Measurements from ENCODE around the gene CRYL1.

CRYL1 gene

GRCh38 chr13:20370815-20371421, 154.7 kb downstream of the CRYL1 start:
- H3K9ac ChIP-seq (ENCODE audit: low read depth, low read length, poor library complexity) = no peak overlapping the region
- no peaks in the 10 kb centered on the region for H3K36me3 ChIP-seq (replicated peaks in 1 of 2; ENCODE audit: control insufficient read depth in 2 of 2, insufficient read depth in 2 of 2, low read length in 2 of 2)
- no peak overlapping the region for H2AFZ ChIP-seq (ENCODE audit: low read length)
- H3K9me3 ChIP-seq (replicated peaks in 1 of 2; ENCODE audit: control insufficient read depth in 2 of 2, insufficient read depth in 1 of 2, low read depth in 1 of 2, low read length in 2 of 2) = no peaks in the 10 kb centered on the region
- no peak overlapping the region for H4K8ac ChIP-seq (ENCODE audit: low read depth, low read length)
- H3K4me3 ChIP-seq (ENCODE audit: low read length in 2 of 2) = no peak overlapping the region
- H2BK15ac ChIP-seq (ENCODE audit: low read length) = no peak overlapping the region
- H3K27me3 ChIP-seq (ENCODE audit: control insufficient read depth in 3 of 3, insufficient read depth in 3 of 3, low read depth in 1 of 3, low read length in 3 of 3) = no peaks in the 10 kb centered on the region
- H2BK120ac ChIP-seq (ENCODE audit: low read depth, low read length) = no peak overlapping the region
- no peaks in the 10 kb centered on the region for H3K79me1 ChIP-seq (ENCODE audit: low read depth, low read length)
- no peak overlapping the region for H2BK12ac ChIP-seq (ENCODE audit: low read length)
- H2BK5ac ChIP-seq (ENCODE audit: low read length) = no peak overlapping the region
- no peak overlapping the region for H3K14ac ChIP-seq (ENCODE audit: low read length)
- no peak overlapping the region for H3K4me2 ChIP-seq (ENCODE audit: insufficient read depth, low read length, poor library complexity, severe bottlenecking)
- no peak overlapping the region for H3K27ac ChIP-seq (replicated peaks; ENCODE audit: low read length)
- no peak overlapping the region for H4K91ac ChIP-seq (ENCODE audit: low read depth, low read length, poor library complexity)
- WGBS, 2 donors (ENCODE audit: extremely low coverage in 2 of 2, insufficient read length in 2 of 2, insufficient replicate concordance in 1 of 2) = no CpG with 5 or more reads among the region's 2 CpGs
- H3K18ac ChIP-seq (ENCODE audit: low read length) = no peak overlapping the region
- no peak for DNase-seq (ENCODE audit: low spot score)
- H3K23ac ChIP-seq (ENCODE audit: low read depth, low read length, poor library complexity) = no peak overlapping the region
- H2AK5ac ChIP-seq (ENCODE audit: low read depth, low read length) = no peak overlapping the region
- no peak overlapping the region for H3K4ac ChIP-seq (ENCODE audit: low read length)
- peaks cover 0 to 2% of the 10 kb centered on the region in 2 donors for H3K4me1 ChIP-seq (ENCODE audit: control insufficient read depth in 2 of 2, insufficient read depth in 1 of 2, low read depth in 1 of 2, low read length in 2 of 2)

GRCh38 chr13:20369886-20370361, 155.7 kb downstream of the CRYL1 start:
- H3K4me3 ChIP-seq (ENCODE audit: low read length in 2 of 2) = no peak overlapping the region
- H3K4me2 ChIP-seq (ENCODE audit: insufficient read depth, low read length, poor library complexity, severe bottlenecking) = no peak overlapping the region
- no peak overlapping the region for H2BK15ac ChIP-seq (ENCODE audit: low read length)
- no peak overlapping the region for H4K91ac ChIP-seq (ENCODE audit: low read depth, low read length, poor library complexity)
- H3K14ac ChIP-seq (ENCODE audit: low read length) = no peak overlapping the region
- WGBS, 2 donors (ENCODE audit: extremely low coverage in 2 of 2, insufficient read length in 2 of 2, insufficient replicate concordance in 1 of 2) = no CpG with 5 or more reads among the region's 8 CpGs
- no peak for DNase-seq (ENCODE audit: low spot score)
- H3K23ac ChIP-seq (ENCODE audit: low read depth, low read length, poor library complexity) = no peak overlapping the region
- H3K4ac ChIP-seq (ENCODE audit: low read length) = no peak overlapping the region
- H2BK12ac ChIP-seq (ENCODE audit: low read length) = no peak overlapping the region
- H3K27me3 ChIP-seq (ENCODE audit: control insufficient read depth in 3 of 3, insufficient read depth in 3 of 3, low read depth in 1 of 3, low read length in 3 of 3) = no peaks in the 10 kb centered on the region
- no peaks in the 10 kb centered on the region for H3K9me3 ChIP-seq (replicated peaks in 1 of 2; ENCODE audit: control insufficient read depth in 2 of 2, insufficient read depth in 1 of 2, low read depth in 1 of 2, low read length in 2 of 2)
- H3K18ac ChIP-seq (ENCODE audit: low read length) = no peak overlapping the region
- H3K79me1 ChIP-seq (ENCODE audit: low read depth, low read length) = no peaks in the 10 kb centered on the region
- no peak overlapping the region for H4K8ac ChIP-seq (ENCODE audit: low read depth, low read length)
- H2BK120ac ChIP-seq (ENCODE audit: low read depth, low read length) = no peak overlapping the region
- H3K9ac ChIP-seq (ENCODE audit: low read depth, low read length, poor library complexity) = no peak overlapping the region
- H2BK5ac ChIP-seq (ENCODE audit: low read length) = no peak overlapping the region
- H2AK5ac ChIP-seq (ENCODE audit: low read depth, low read length) = no peak overlapping the region
- H2AFZ ChIP-seq (ENCODE audit: low read length) = no peak overlapping the region
- H3K36me3 ChIP-seq (replicated peaks in 1 of 2; ENCODE audit: control insufficient read depth in 2 of 2, insufficient read depth in 2 of 2, low read length in 2 of 2) = no peaks in the 10 kb centered on the region
- no peak overlapping the region for H3K27ac ChIP-seq (replicated peaks; ENCODE audit: low read length)
- H3K4me1 ChIP-seq (ENCODE audit: control insufficient read depth in 2 of 2, insufficient read depth in 1 of 2, low read depth in 1 of 2, low read length in 2 of 2) = peaks cover 0 to 2% of the 10 kb centered on the region in 2 donors

- Histone ChIP-seq H3K14ac (ENCODE audit: low read length) (no peak overlapping the region), H2BK15ac (ENCODE audit: low read length) (no peak overlapping the region), H3K9ac (ENCODE audit: low read depth, low read length, poor library complexity) (no peak overlapping the region), H3K18ac (ENCODE audit: low read length) (no peak overlapping the region), H3K4me3 (ENCODE audit: low read length in 2 of 2) (no peak overlapping the region), H4K91ac (ENCODE audit: low read depth, low read length, poor library complexity) (no peak overlapping the region), H4K8ac (ENCODE audit: low read depth, low read length) (no peak overlapping the region), H2BK120ac (ENCODE audit: low read depth, low read length) (no peak overlapping the region), H2BK12ac (ENCODE audit: low read length) (no peak overlapping the region), H3K27ac (replicated peaks; ENCODE audit: low read length) (no peak overlapping the region), H3K4me1 (ENCODE audit: control insufficient read depth in 2 of 2, insufficient read depth in 1 of 2, low read depth in 1 of 2, low read length in 2 of 2) (peaks cover 0 to 3% of the 10 kb centered on the region in 2 donors), H3K4ac (ENCODE audit: low read length) (no peak overlapping the region), H3K4me2 (ENCODE audit: insufficient read depth, low read length, poor library complexity, severe bottlenecking) (no peak overlapping the region), H3K79me1 (ENCODE audit: low read depth, low read length) (no peaks in the 10 kb centered on the region), H3K27me3 (ENCODE audit: control insufficient read depth in 3 of 3, insufficient read depth in 3 of 3, low read depth in 1 of 3, low read length in 3 of 3) (no peaks in the 10 kb centered on the region), H2AFZ (ENCODE audit: low read length) (no peak overlapping the region), H3K9me3 (replicated peaks in 1 of 2; ENCODE audit: control insufficient read depth in 2 of 2, insufficient read depth in 1 of 2, low read depth in 1 of 2, low read length in 2 of 2) (no peaks in the 10 kb centered on the region), H3K23ac (ENCODE audit: low read depth, low read length, poor library complexity) (no peak overlapping the region), H2AK5ac (ENCODE audit: low read depth, low read length) (no peak overlapping the region), H2BK5ac (ENCODE audit: low read length) (no peak overlapping the region), H3K36me3 (replicated peaks in 1 of 2; ENCODE audit: control insufficient read depth in 2 of 2, insufficient read depth in 2 of 2, low read length in 2 of 2) (no peaks in the 10 kb centered on the region)
- DNase-seq (ENCODE audit: low spot score) = no peak
- WGBS, 2 donors (ENCODE audit: extremely low coverage in 2 of 2, insufficient read length in 2 of 2, insufficient replicate concordance in 1 of 2) = no CpG with 5 or more reads among the region's 8 CpGs
Observed at GRCh38 chr13:20366056-20366455, 159.6 kb downstream of the CRYL1 start.

- H3K36me3 ChIP-seq (replicated peaks in 1 of 2; ENCODE audit: control insufficient read depth in 2 of 2, insufficient read depth in 2 of 2, low read length in 2 of 2) = no peaks in the 10 kb centered on the region
- H2BK12ac ChIP-seq (ENCODE audit: low read length) = no peak overlapping the region
- no peak overlapping the region for H3K4me3 ChIP-seq (ENCODE audit: low read length in 2 of 2)
- H3K4me1 ChIP-seq (ENCODE audit: control insufficient read depth in 2 of 2, insufficient read depth in 1 of 2, low read depth in 1 of 2, low read length in 2 of 2) = peaks cover 0 to 5% of the 10 kb centered on the region in 2 donors
- no peak for DNase-seq (ENCODE audit: low spot score)
- no peak overlapping the region for H3K23ac ChIP-seq (ENCODE audit: low read depth, low read length, poor library complexity)
- no peak overlapping the region for H2AK5ac ChIP-seq (ENCODE audit: low read depth, low read length)
- no CpG with 5 or more reads among the region's 7 CpGs for WGBS, 2 donors (ENCODE audit: extremely low coverage in 2 of 2, insufficient read length in 2 of 2, insufficient replicate concordance in 1 of 2)
- no peaks in the 10 kb centered on the region for H3K27me3 ChIP-seq (ENCODE audit: control insufficient read depth in 3 of 3, insufficient read depth in 3 of 3, low read depth in 1 of 3, low read length in 3 of 3)
- no peaks in the 10 kb centered on the region for H3K9me3 ChIP-seq (replicated peaks in 1 of 2; ENCODE audit: control insufficient read depth in 2 of 2, insufficient read depth in 1 of 2, low read depth in 1 of 2, low read length in 2 of 2)
- H3K79me1 ChIP-seq (ENCODE audit: low read depth, low read length) = no peaks in the 10 kb centered on the region
- H3K14ac ChIP-seq (ENCODE audit: low read length) = no peak overlapping the region
- no peak overlapping the region for H3K18ac ChIP-seq (ENCODE audit: low read length)
- no peak overlapping the region for H2BK15ac ChIP-seq (ENCODE audit: low read length)
- no peak overlapping the region for H3K4ac ChIP-seq (ENCODE audit: low read length)
- H2BK120ac ChIP-seq (ENCODE audit: low read depth, low read length) = no peak overlapping the region
- no peak overlapping the region for H2BK5ac ChIP-seq (ENCODE audit: low read length)
- no peak overlapping the region for H4K8ac ChIP-seq (ENCODE audit: low read depth, low read length)
- H3K4me2 ChIP-seq (ENCODE audit: insufficient read depth, low read length, poor library complexity, severe bottlenecking) = no peak overlapping the region
- no peak overlapping the region for H3K9ac ChIP-seq (ENCODE audit: low read depth, low read length, poor library complexity)
- no peak overlapping the region for H4K91ac ChIP-seq (ENCODE audit: low read depth, low read length, poor library complexity)
- no peak overlapping the region for H3K27ac ChIP-seq (replicated peaks; ENCODE audit: low read length)
- H2AFZ ChIP-seq (ENCODE audit: low read length) = no peak overlapping the region
Observed at GRCh38 chr13:20363603-20364002, 162.1 kb downstream of the CRYL1 start.

Data from neuronal stem cell (in vitro differentiated cells).